SH-SY5Y (cell line): ENCODE results near the gene PRKAG3.

Experiments
- GATA2 ChIP-seq: IDR thresholded peaks from 2 replicates; pipeline ENCODE4 v1.6.1; 2011; ENCODE audit warnings: mild to moderate bottlenecking, low read depth, low read length
- GATA3 ChIP-seq: IDR thresholded peaks from 2 replicates; pipeline ENCODE4 v1.6.1; 2011; ENCODE audit warnings: low read depth, mild to moderate bottlenecking, low read length, moderate library complexity

DNA sequence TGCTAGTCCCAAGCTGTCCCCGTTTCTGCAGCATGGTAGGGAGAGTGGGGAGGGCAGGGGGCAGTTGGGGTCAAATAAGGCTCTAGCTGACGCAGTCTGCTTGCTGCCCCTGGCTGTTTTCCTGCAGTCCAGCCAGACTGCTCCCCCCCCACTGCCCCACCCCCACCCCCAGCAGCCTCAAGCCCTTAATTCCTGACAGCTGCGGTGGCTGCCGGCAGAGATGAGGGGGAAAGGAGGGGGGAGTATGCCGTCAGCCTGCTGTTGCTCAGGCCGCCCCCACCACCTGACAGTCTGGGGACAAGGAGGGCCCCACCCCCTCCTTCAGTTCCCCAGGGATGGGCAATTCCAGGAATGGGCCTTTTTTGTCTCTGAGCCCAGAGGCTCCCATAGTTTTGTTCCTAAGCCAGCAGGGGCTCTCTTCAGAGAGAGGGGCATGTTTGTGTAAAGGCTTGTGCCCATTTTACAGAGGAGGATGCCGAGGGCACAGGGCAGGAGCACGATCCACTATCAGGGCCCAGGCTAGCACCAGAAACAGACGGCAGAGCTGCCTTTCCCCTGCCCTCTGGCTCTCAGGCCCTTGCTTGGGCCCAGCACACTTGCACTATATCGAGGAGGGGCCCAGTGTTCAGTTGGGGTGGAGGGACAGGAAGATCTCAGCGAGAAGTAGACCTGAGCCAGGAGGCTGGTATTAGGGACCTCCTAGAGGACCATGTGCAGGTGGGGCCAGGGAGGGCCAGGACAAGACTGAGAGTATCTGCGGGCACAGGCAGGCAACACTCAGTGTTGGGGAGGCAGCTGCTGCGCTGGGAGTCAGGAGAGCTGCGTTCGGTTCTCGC lies 47.5 kb upstream of the PRKAG3 start:
- no peak for TF ChIP-seq GATA3
- TF ChIP-seq GATA2 = no peak
